ENCODE data around the gene RB1.
"Not testable (repeated sequence)": the region's sequence is repeated elsewhere in the genome, so short reads cannot be mapped to it uniquely, and the experiment has no call there.

The RB1 gene

DNA sequence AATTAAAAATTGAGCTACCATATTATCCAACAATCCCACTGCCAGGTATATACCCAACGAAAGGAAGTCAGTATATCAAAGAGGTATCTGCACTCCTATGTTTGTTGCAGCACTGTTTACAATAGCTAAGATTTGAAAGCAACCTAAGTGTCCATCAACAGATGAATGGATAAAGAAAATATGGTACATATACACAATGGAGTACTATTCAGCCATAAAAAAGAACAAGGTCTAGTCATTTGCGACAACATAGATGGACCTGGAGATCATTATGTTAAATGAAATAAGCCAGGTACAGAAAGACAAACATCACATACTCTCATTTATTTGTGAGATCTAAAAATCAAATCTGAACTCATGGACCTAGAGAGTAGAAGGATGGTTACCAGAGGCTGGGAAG is 52.0 kb downstream of the RB1 start:
- DNase-seq, result not testable (repeated sequence)

DNA sequence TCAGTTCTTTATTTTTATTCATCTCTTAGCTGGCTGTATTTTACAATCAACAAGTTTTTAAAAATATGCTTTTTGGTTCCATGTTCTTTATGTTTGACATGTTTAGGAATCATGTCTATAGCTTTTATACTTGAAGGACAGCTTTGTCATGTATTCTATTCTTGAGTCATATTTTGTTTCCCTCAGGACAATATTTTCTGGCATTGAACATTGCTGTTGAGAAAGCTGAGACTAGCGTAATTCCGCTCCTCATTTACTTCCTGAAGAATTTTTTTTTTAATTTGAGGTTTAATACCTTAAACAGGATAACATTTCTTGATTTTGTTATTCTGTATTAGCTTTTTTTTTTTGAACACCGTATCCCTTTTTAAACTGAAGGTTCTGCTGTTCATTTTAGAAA is 53.2 kb downstream of the RB1 start:
- no peak for DNase-seq

DNA sequence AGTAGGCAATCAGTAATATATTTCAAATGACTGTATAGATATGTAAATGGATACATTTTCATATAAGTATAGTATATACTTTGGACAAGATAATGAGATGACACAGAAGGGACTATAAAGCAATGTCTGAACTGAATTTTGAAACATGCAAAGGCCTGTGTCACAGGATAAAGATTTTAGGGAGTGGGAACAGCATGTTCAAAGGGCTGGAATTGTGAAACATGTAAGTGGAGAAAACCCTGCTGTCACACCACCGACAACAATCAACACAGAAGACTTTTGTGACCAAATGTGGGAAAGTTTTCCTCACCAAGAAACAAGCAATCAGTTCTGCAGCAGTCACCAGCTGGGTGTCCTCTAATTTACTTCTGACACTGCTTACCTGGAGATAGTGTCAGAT is 66.4 kb downstream of the RB1 start:
- DNase-seq, result no peak

DNA sequence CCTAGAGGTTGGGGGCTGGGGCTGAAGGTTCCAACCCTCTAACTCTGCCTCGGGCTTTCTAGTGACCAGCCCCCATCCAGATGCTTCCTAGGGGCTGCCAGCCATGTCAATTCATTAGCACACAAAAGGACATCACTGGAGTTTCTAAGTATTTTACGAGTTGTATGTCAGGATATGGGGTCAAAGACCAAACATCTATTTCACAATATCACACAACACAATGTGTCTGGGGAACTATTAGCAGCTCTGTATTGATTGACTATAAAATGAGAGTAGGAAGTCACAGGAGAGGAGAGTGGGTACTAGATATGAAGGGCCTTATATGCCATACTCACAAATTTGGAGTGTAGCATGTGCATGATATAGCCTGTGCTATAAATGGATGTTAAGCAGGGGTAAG is 67.3 kb downstream of the RB1 start:
- DNase-seq, result no peak

DNA sequence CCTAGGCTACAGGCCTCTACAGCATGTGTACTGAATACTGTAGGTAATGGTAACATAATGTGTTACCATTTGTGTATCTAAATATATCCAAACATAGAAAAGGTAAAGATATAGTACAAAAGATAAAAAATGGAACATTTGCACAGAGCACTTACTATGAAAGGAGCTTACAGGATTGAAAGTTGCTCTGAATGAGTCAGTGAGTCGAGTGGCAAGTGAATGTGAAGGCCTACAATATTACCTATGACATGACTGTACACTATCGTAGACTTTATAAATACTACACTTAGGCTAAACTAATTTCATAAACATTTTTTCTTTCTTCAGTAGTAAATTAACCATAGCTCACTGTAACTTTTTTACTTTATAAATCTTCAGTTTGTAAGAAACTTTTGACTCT is 74.3 kb downstream of the RB1 start:
- DNase-seq, result no peak

DNA sequence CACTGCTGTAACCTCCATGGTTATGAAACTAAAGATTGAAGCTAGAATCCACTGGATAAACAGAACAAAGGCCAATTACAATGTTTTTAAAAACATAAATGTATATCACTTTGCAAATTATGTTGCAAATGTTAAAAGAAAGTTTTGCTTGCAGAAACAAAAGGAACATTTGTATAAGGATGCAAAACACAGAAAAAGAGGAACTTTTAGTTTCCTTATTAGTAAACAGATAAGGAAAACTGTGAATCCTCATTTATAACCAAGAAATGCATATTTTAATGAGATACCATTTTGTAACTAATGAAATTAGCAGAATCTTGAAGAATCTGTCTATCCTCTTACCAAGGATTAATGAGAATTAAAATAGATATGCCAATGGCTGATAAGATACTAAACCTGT is 77.0 kb downstream of the RB1 start:
- DNase-seq, result no peak

DNA sequence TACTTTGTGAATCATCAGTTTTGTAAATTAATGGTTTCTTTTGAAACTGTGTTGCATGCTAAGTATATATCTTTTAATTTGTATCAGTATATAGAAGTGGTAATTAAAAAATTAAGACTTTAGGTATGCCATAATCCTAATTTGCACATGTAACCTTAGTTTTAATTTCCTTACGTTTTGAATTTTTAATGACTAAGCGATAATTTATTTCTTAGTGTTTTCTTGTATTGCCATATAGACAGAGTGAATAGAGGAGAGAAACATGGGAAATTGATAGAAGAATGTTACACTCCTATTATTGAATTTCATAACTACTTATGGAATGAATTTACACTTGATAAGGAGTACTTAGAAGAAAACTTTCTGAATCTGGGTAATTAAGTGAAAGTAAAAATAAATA is 79.8 kb downstream of the RB1 start:
- DNase-seq, result no peak

DNA sequence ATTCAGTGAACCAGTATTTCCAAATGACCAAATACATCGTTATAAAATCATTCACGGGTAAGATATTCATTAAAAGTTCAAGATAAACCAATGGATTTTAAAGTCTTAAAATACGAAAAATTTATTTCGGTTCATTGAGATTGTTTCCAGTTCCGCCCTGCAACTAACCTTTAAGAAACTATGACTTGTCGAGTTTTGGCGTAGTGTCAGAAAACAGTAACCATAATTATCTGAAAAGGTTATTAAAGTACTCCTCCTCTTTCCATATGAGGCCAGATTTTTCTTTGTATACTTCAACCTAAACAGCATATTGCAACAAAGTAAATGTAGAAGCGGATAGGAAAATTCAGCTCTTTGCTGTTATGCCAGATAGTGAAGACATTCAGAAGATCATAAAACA is 83.3 kb downstream of the RB1 start:
- DNase-seq, result no peak

DNA sequence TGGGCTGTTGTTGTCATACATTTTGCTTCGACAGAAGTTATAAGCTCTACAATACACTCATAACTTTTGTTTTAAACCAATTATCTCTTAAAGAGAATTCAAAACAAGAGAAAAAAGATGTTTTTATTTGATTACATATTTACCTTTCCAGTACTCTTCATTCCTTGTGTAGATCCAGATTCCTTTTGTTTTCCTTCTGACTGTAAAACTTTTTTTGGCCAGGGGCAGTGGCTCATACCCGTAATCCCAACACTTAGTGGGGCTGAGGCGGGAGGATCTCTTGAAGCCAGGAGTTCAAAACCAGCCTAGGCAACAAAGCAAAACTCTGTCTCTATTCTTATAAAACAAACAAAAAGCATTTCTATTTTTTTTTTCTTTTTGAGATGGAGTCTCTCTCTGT is 87.7 kb downstream of the RB1 start:
- no peak for DNase-seq

DNA sequence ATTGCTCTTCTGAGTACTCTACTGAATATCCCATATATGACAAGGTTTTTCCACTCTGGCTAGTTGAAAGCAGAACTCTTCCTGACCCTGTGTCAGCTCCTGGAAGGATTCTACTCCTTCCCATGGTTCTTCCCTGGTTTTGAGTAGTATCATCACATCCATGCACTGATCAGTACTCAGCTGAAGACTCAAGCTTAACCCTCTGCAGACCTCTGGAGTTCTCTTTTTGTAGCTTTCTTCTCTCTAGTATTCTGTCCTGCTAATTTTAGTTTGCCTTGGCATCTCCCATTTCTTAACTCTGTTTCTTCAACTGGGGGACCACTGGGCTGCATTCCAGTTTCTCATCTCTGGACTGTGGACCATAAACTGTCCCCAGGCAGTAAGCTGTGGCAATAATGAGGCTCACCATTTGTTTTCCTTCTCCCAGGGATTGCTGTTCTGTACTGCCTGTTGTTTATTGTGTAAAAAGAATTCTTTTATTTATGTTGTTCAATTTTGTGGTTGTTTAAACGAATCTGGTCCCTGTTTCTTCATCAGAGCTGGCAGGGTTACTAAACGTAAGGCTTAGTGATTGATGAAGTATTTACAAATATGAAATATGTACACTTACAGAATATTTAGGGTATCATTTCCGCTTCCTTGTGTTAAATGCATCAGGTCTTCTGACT is 89.6 kb downstream of the RB1 start:
- DNase-seq, result no peak

DNA sequence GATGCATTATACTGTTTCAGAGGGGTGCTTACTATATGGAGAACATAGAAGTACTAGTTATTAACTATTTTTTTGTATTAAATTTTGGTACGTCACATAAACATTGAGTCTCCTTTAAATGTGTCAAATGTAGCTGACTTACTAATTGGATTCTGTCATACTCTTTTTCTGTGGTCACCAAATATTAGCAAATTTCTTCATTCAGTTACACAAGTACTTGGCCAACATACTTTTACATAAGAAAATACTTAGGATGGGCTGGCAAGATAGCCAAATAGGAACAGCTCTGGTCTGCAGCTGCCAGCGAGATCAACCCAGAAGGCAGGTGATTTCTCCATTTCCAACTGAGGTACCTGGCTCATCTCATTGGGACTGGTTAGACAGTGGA is 90.1 kb downstream of the RB1 start:
- no peak for DNase-seq

DNA sequence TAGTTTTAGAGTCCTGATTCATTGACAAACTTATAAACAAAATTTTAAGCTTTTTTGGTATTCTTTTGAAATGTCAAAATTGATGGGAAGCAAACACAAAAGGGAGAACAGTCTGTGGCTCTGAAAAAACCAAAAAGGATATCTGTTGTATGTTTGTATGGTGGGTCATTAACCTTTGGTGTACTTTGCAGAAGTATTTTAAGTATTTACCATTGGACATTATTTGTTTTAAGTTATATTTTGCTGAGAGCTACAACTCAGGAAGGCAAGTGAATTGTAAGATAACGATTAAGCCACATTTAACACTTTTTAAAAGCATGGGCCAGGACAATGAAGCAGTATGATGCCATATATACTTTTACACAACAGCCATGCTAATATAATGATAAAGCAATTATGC is 94.2 kb downstream of the RB1 start:
- no peak for DNase-seq

DNA sequence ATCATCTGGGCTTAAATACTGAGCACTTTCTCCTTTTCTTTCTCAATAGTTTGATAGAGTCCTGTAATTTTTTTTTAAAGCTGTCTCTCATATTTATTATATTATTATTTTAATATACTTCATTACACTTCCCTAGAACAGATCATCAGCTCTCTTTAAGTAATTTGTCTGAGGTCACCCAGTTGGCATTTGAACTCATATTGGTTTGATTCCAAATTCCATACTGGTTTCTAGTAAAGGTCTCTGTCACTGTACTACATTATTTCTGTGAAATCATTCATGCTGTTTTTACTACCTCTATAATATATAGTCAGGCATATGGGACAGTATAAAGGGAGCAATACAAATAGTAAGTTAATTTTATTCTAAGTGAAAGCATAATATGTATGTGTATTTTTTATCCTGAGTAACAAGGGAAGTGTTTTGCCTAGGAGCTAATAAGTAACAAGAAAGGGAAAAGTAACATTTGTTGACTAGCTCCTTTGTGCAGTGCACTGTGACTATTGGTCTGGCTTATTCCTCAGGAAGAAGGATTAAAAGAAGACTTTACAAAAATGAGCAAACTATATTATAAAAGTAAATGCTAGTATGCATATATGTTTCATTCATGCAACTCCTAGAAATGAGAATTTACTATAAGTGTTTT is 95.0 kb downstream of the RB1 start:
- DNase-seq, result no peak

DNA sequence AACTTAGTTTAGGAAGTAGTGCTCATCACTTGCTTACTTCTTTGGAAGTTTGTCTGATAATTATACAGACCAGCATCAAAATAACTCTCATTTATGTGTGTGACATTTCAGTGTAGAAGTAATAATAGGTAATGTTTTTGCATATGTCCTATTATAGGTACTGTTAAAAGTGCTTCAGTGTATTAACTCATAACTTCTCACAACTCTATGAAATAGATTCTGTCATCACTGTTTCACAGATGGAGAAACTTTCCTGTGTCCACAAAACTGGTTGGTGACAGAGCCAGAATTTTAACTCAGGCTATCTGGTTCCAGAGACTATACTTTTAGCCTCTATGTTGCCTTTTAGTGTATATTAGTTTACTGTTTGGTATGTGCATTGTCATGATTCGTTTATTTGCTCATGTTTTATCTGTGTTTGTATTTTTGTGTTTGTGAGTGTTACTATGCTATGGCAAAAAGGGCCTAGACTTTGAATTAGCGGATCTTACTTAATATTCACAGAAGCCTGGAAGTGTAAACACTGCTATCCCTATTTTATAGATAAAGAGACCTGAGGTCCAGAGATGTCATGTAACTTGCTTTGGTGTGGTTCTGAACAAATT is 96.6 kb downstream of the RB1 start:
- no peak for DNase-seq

DNA sequence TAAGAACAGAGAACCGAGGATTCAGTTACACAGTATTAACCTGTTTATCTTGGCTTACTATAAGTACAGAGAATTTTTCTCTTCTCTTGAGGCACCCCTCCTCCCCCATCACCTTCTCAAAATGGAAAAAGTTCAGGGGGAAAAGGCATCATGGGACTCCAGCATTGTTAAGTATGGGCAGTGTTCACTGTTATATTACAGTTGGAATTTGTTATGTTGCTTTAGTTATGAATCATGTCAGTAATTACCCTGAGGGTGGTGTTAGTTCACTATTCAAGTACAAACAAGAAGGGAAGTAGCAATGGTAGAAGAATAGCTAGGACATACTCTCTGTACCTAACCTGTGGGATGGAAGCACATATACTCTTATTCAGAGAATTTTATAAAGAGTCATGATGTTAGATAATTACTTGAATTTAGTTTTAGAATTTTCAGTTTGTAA is 97.3 kb downstream of the RB1 start:
- no peak for DNase-seq

DNA sequence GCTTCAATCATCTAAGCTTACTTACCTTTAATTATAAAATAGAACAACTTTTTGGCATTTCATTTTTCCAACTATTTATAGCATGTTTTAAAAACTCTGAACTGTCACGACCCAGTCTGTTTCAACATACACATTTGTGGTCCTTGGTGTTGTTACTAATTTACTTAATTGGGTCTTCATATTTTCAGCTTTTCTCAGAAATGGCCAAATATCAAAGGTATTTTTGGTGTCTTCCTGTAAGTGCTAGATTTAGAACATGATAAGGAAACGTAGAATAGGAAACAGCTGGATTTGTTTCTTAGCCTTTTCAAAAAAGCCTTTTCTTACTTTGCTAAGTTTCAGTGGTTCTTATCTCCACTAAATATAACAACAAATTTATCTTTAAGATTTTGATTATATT is 97.9 kb downstream of the RB1 start:
- no peak for DNase-seq

DNA sequence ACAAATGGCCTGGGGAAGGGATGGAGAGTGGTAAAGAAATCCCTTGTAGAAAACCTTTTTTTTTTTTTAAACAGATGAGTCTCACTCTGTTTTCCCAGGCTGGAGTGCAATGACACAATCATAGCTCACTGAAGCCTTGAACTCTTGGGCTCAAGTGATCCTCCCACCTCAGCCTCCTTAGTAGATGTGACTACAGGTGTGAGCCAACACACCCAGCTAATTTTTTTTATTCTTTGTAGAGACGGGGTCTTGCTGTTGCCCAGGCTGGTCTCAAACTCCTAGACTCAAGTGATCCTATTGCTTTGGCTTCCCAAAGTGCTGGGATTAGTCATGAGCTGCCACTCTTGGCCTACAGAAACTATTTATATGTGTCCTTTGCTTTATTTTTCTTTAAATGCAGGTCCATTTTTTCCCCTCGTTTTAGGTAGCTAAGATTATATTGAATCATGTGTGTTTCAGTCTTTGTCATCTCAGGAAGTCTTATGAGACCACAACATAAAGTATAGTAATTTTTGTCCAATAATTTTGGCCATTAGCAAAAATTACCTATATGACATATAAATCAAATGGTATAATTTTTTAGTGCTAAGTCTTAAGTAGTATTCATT is 98.9 kb downstream of the RB1 start:
- no peak for DNase-seq

DNA sequence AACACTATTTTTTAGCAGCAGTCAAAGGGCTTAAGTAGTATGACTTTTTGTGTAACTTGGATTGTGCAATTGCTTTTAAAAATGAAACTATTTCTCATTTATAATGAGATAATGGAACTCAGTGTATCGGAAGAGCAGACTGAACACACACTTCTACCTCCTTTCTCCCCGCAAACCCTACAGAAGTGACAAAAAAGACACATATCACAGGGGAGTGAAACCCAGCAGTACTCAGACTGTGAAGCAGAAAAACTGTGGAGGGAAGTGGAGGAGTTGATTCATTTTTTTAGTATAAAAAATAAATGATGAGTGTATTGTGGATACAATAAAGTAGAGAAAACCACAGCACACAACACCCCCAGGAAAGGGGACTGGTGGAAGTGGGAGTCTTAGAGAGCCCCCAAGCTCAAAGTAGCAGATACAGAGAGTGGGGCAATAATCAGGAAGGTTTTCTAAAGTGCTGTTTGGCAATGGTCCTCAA is 99.6 kb downstream of the RB1 start:
- DNase-seq, result no peak

DNA sequence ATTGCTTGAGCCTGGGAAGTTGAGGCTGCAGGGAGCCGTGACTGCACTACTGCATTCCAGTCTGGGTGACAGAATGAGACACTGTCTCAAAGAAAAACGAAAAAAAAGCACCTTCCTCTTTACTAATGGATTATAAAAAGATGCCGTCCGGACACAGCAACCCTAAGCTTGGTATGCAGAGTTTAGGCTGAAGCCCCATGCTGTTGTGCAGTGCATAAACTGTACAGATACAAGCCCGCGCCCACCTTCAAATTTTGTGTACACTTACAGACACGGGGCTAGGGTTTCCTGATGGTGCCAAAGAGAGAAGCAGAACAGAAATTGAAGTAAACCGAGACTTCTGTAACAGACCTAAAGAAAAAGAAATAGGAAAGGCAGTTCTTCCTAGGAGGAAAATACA is 100.4 kb downstream of the RB1 start:
- DNase-seq, result no peak

DNA sequence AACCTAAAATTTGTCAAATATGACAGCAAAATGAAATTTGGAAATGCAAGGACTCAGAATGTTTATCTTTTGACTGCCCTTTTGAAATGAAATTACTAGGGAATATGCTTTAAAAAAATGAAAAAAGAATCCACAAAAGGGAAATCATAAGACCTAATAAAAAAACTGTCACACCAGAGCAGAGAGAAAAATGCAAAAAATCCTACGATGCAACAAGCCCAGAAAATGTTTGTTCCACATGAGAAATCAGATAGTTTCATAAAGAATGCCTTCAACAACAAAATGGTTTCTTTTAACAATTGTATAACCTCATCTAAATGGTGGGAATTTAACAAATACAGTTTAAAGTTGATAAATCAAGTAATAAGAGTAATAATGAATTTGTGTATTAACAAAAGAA is 101.4 kb downstream of the RB1 start:
- DNase-seq, result no peak

DNA sequence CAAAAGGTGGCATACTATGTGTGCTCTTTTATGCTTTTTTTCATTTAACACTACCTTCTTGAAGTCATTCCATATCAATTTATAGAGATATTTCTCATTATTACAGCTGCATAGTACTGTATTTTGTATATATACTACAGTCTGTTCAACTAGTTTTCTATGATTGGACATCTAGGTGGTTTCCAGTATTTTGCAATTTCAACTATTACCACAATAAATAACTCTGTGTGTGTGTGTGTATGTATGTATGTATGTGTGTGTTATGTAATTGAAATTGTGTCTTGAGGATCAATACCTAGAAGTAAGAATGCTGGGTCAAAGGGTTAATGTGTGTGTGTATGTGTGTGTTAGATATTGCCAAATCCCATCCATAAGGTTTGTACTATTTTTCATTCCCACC is 102.3 kb downstream of the RB1 start:
- no peak for DNase-seq

DNA sequence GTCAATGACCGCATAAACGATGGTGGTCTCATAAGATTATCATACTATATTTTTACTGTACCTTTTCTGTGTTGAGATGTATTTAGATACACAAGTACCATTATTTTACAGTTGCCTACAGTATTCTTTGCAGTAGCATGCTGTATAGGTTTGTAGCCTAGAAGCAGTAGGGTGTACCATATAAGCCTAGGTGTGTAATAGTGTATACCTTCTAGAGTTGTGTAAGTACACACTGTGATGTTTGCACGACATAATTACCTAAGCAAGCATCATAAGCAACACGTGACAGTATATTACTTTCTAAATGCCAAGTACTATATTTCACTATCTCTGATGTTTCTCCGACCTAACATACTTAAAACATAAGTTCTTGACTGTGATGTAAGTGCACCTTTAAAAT is 106.6 kb downstream of the RB1 start:
- DNase-seq, result no peak

DNA sequence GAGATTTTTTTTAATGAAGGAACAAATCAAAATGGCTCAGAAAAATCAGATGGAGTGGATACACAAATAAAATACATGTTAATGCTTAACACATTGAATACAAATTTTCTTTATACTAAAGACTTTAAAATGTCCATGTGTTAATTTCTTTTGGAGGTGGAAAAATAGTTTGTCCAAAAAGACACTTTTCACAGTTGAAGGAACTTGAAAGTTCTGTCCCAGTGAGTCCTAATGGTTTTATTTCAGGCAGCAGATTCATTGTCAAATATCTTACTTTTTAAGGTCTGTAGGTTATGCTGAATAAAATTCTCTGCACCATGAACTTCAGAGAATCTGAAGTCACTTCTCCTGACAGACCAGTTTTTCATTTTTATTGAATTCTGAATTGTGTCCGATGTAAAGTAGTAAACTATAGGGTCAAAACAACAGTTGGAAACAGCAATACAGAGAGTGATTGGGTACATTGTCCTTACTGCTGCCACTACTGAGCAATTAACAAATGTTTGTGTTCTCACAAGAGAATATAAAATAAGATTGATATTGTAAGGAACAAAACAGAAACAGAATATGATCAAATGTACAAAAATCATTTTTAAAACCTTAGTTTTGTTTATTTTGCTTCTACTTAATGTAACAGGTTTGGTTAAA is 107.7 kb downstream of the RB1 start:
- DNase-seq, result no peak
